Brain microvascular endothelial cell (primary cell): ENCODE measurements around the gene C3orf52.

ENCODE experiments used
- DNase-seq: peaks from one replicate; pipeline ENCODE4 v3.0.0-alpha.2; 2020
- H3K27ac ChIP-seq: fragments of 250-450 bp; sonication (Bioruptor Pico); 2 replicates; pipeline ENCODE4 v1.5.1; 2020; ENCODE audit warnings: mild to moderate bottlenecking, moderate library complexity
- H3K27me3 ChIP-seq: fragments of 250-450 bp; sonication (Bioruptor Pico); replicated peaks from 2 replicates; pipeline ENCODE4 v1.5.1; 2020; ENCODE audit warnings: mild to moderate bottlenecking
- H3K36me3 ChIP-seq: fragments of 250-450 bp; sonication (Bioruptor Pico); replicated peaks from 2 replicates; pipeline ENCODE4 v1.5.1; 2020; ENCODE audit warnings: mild to moderate bottlenecking
- H3K4me3 ChIP-seq: 2 replicates; pipeline ENCODE4 v1.5.1; 2011; ENCODE audit warnings: low read depth, mild to moderate bottlenecking, control low read depth, low read length, moderate library complexity
- CTCF ChIP-seq: IDR thresholded peaks from 2 replicates; pipeline ENCODE4 v1.5.1; 2011; ENCODE audit warnings: low read depth, mild to moderate bottlenecking, moderate library complexity, low read length, control low read depth, inconsistent platforms; ENCODE audit errors: missing control alignments
- in situ Hi-C: cut with HindIII; loops from 2 replicates; pipeline ENCODE4 v1.10.0; 2017; ENCODE audit warnings: low sequenced_read_pairs, low pct_ligation_motif_present

C3orf52 gene

GRCh38 chr3:112117841-112118571 lies 31.8 kb downstream of the C3orf52 start:
- Histone ChIP-seq H3K27me3 (no peaks in the 10 kb centered on the region), H3K36me3 (peaks cover 8% of the 10 kb centered on the region), H3K27ac (no peak overlapping the region), H3K4me3 (no peak overlapping the region)
- peak; percentile 14 for TF ChIP-seq CTCF
- DNase-seq: no peak
- in situ Hi-C loops: no loop called here

- in situ Hi-C loops: no loop called here
Measured at GRCh38 chr3:112119962-112120836, 34.0 kb downstream of the C3orf52 start.

GRCh38 chr3:112121577-112122547 lies 35.7 kb downstream of the C3orf52 start:
- Histone ChIP-seq H3K27ac (no peak overlapping the region), H3K4me3 (no peak overlapping the region), H3K27me3 (no peaks in the 10 kb centered on the region), H3K36me3 (no peaks in the 10 kb centered on the region)
- DNase-seq: no peak
- in situ Hi-C loops: no loop called here
- TF ChIP-seq CTCF: no peak

More at GRCh38 chr3:112119962-112120836, 34.0 kb downstream of the C3orf52 start:
- Histone ChIP-seq H3K27me3 (no peaks in the 10 kb centered on the region), H3K36me3 (no peaks in the 10 kb centered on the region), H3K27ac (no peak overlapping the region), H3K4me3 (no peak overlapping the region)
- TF ChIP-seq CTCF: no peak
- no peak for DNase-seq

- in situ Hi-C loops: no loop called here
- no peak for DNase-seq
- Histone ChIP-seq H3K4me3 (no peak overlapping the region), H3K27ac (no peak overlapping the region), H3K36me3 (no peaks in the 10 kb centered on the region), H3K27me3 (no peaks in the 10 kb centered on the region)
- no peak for TF ChIP-seq CTCF
Measured at GRCh38 chr3:112122870-112123269, 36.7 kb downstream of the C3orf52 start.

GRCh38 chr3:112123548-112123947 lies 37.4 kb downstream of the C3orf52 start:
- Histone ChIP-seq H3K27me3 (no peaks in the 10 kb centered on the region), H3K4me3 (no peak overlapping the region), H3K27ac (no peak overlapping the region), H3K36me3 (no peaks in the 10 kb centered on the region)
- in situ Hi-C loops: no loop called here
- no peak for TF ChIP-seq CTCF
- no peak for DNase-seq
